Epithelial cell of esophagus (primary cell): ENCODE data around the gene SFMBT2.

ENCODE experiments used
- DNase-seq: peaks from one replicate; pipeline ENCODE4 v3.0.0; 2010; ENCODE audit warnings: low read depth
- H3K4me3 ChIP-seq: 2 replicates; pipeline ENCODE4 v1.5.1; 2011; ENCODE audit warnings: mild to moderate bottlenecking, low read length, control low read depth
- CTCF ChIP-seq: IDR thresholded peaks from 2 replicates; pipeline ENCODE4 v1.5.1; 2011; ENCODE audit warnings: low read depth, mild to moderate bottlenecking, low read length, control low read depth, inconsistent platforms; ENCODE audit not compliant: insufficient read depth; ENCODE audit errors: missing control alignments

Gene SFMBT2

GRCh38 chr10:7283246-7283645 is 127.6 kb downstream of the SFMBT2 start:
- no peak overlapping the region for H3K4me3 ChIP-seq
- no peak for DNase-seq
- TF ChIP-seq CTCF: no peak

- no peak for TF ChIP-seq CTCF
- no peak for DNase-seq
- H3K4me3 ChIP-seq: no peak overlapping the region
These were observed 128.4 kb downstream of the SFMBT2 start for GRCh38 chr10:7282457-7282856.

GRCh38 chr10:7281429-7281828 is 129.4 kb downstream of the SFMBT2 start:
- DNase-seq: no peak
- no peak for TF ChIP-seq CTCF
- no peak overlapping the region for H3K4me3 ChIP-seq

- no peak for TF ChIP-seq CTCF
- no peak overlapping the region for H3K4me3 ChIP-seq
- DNase-seq: no peak
These were observed 131.5 kb downstream of the SFMBT2 start for GRCh38 chr10:7279303-7279702.

GRCh38 chr10:7277867-7278266 is 133.0 kb downstream of the SFMBT2 start:
- DNase-seq: no peak
- no peak for TF ChIP-seq CTCF
- H3K4me3 ChIP-seq: no peak overlapping the region

- no peak overlapping the region for H3K4me3 ChIP-seq
- DNase-seq: no peak
- TF ChIP-seq CTCF: no peak
These were observed 133.4 kb downstream of the SFMBT2 start for GRCh38 chr10:7277432-7277831.

- DNase-seq: no peak
- no peak overlapping the region for H3K4me3 ChIP-seq
- no peak for TF ChIP-seq CTCF
These were observed 134.9 kb downstream of the SFMBT2 start for GRCh38 chr10:7275761-7276440.
